ENCODE data around the gene YBX1.

DNA sequence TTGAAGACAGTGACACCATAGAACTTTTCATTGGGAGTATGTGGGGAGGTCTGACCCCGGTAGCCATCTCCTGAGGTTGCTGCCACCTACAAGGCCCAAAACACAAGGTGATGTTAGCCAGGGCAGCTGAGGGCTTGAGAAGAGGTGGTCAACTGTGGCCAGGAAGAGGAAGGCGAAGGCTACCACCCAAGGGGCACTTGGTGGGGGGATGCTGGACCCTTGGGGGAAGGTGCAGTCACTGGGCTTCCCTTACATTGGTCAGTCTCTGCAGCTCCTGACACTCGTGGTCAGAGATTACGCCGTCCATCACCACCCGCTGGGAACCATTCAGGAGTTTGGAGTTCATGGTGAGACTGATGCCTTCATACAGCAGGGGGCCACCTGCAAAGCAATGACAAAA lies 70.1 kb downstream of the YBX1 start:
- TF ChIP-seq, protein P1, sequence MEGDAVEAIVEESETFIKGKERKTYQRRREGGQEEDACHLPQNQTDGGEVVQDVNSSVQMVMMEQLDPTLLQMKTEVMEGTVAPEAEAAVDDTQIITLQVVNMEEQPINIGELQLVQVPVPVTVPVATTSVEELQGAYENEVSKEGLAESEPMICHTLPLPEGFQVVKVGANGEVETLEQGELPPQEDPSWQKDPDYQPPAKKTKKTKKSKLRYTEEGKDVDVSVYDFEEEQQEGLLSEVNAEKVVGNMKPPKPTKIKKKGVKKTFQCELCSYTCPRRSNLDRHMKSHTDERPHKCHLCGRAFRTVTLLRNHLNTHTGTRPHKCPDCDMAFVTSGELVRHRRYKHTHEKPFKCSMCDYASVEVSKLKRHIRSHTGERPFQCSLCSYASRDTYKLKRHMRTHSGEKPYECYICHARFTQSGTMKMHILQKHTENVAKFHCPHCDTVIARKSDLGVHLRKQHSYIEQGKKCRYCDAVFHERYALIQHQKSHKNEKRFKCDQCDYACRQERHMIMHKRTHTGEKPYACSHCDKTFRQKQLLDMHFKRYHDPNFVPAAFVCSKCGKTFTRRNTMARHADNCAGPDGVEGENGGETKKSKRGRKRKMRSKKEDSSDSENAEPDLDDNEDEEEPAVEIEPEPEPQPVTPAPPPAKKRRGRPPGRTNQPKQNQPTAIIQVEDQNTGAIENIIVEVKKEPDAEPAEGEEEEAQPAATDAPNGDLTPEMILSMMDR (tag by site-specific recombination; IDR thresholded peaks at IDR 0.05) = no peak
- no peak for TF ChIP-seq ZNF549 (tag by site-specific recombination; IDR thresholded peaks at IDR 0.05)
- no peak for TF ChIP-seq HOXA7 (CRISPR knock-in tag; IDR thresholded peaks at IDR 0.05; ENCODE audit: borderline replicate concordance)

Data from HEK293 (cell line).